Endothelial cell of umbilical vein (primary cell): ENCODE results near the gene MICALL1.

ENCODE experiments used
- MYC ChIP-seq: IDR thresholded peaks from one replicate; pipeline ENCODE4 v1.6.1; 2011; ENCODE audit warnings: mild to moderate bottlenecking, low read depth, low read length
- POLR2A ChIP-seq: IDR thresholded peaks from 2 replicates; pipeline ENCODE4 v1.6.1; 2012; ENCODE audit warnings: low read depth, mild to moderate bottlenecking, control low read depth, low read length
- TF ChIP-seq, protein P1 (sequence below), 2 donors: IDR thresholded peaks; 1 replicate in 1 of 2; 2 replicates in 1 of 2; pipeline ENCODE4 v1.5.1; 2011; ENCODE audit warnings: low read length in 2 of 2, mild to moderate bottlenecking in 2 of 2, moderate library complexity in 2 of 2, control low read depth in 1 of 2, inconsistent platforms in 1 of 2, low read depth in 1 of 2; ENCODE audit not compliant: insufficient read depth in 1 of 2; ENCODE audit errors: extremely low read depth in 1 of 2
- TF ChIP-seq, protein P2 (sequence below): IDR thresholded peaks from 2 replicates; pipeline ENCODE4 v1.6.1; 2011; ENCODE audit not compliant: insufficient read depth, insufficient read length

GRCh38 chr22:37968452-37969251 lies 62.6 kb downstream of the MICALL1 start:
- TF ChIP-seq, protein P1, sequence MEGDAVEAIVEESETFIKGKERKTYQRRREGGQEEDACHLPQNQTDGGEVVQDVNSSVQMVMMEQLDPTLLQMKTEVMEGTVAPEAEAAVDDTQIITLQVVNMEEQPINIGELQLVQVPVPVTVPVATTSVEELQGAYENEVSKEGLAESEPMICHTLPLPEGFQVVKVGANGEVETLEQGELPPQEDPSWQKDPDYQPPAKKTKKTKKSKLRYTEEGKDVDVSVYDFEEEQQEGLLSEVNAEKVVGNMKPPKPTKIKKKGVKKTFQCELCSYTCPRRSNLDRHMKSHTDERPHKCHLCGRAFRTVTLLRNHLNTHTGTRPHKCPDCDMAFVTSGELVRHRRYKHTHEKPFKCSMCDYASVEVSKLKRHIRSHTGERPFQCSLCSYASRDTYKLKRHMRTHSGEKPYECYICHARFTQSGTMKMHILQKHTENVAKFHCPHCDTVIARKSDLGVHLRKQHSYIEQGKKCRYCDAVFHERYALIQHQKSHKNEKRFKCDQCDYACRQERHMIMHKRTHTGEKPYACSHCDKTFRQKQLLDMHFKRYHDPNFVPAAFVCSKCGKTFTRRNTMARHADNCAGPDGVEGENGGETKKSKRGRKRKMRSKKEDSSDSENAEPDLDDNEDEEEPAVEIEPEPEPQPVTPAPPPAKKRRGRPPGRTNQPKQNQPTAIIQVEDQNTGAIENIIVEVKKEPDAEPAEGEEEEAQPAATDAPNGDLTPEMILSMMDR (IDR thresholded peaks at IDR 0.05; ENCODE audit: extremely low read depth in 1 of 2, insufficient read depth in 1 of 2, low read depth in 1 of 2, low read length in 2 of 2) = no peak
- TF ChIP-seq, protein P2, sequence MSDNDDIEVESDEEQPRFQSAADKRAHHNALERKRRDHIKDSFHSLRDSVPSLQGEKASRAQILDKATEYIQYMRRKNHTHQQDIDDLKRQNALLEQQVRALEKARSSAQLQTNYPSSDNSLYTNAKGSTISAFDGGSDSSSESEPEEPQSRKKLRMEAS = no peak
- TF ChIP-seq POLR2A (no peak), MYC (no peak)
